HuH-7.5 (cell line): ENCODE data around the gene PACSIN2.
A peak's percentile ranks its signal among the peaks of the same experiment; 100 is the strongest.
"Not testable (repeated sequence)": the region's sequence is repeated elsewhere in the genome, so short reads cannot be mapped to it uniquely, and the experiment has no call there.

Source experiments
- DNase-seq: peaks from one replicate; pipeline ENCODE4 v3.0.0; 2011; ENCODE audit warnings: low spot score

The PACSIN2 gene

GRCh38 chr22:42945027-42945426 lies 69.9 kb downstream of the PACSIN2 start:
- DNase-seq: no peak

GRCh38 chr22:42944409-42944808 lies 70.5 kb downstream of the PACSIN2 start:
- no peak for DNase-seq

- no peak for DNase-seq
These were observed 71.0 kb downstream of the PACSIN2 start for GRCh38 chr22:42943981-42944380.

DNA sequence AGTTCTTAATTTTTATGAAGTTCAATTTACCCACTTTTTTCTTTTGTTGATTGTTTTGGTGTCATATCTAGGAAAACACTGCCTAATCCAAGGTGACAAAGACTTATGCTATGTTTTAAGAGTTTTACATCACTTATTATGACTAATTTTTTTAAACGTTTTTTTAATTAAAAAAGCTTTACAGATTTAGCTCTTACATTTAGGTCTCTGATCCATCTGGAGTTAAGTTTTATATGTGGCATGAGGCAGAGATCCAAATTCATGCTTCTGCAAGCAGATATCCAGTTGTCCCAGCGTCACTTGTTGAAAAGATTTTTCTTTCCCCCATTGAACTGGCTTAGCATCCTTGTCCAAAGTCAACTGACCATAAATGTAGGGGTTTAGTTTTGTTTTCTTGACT lies 72.6 kb downstream of the PACSIN2 start:
- no peak for DNase-seq

- peak; percentile 56 for DNase-seq
These were observed 74.9 kb downstream of the PACSIN2 start for GRCh38 chr22:42939941-42940653.

DNA sequence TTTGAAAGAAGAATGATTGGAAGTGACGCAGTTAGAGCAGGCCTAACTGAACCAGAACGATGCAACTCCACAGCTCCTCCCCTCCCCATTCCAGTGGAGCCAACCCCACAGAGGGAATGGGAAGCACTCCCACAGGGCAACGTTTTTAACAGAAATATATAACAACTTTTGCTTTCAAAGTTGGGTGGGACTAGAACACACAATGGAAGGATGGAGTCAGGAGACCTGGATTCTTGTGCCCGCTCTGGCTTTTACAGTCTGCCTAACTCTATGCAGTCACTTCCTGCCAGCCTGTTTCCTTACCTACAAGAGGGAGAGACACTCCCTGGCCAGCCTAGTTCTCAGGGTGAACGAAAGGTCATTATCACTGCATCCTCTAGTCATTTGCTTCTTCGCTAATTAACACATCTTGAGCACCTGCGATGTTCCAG lies 75.5 kb downstream of the PACSIN2 start:
- DNase-seq: no peak

DNA sequence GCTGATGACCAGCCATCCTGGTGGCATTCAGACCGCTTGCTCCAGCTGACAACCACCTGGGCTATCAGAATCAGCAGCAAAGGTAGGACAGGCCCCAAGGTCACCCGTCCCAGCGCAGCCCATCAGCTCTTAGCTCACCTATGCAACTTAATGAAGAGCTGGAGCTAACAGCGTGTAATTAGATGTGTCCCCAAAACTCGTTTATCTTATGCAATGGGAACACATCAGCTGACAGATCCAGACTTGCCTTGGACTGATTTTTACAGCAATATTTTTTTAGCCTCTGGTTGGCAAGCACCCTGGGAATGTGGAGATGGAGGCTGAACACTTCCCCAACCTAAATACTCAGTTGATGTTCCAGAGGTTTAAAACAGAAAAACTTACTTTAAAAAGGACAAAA lies 76.0 kb downstream of the PACSIN2 start:
- no peak for DNase-seq

DNA sequence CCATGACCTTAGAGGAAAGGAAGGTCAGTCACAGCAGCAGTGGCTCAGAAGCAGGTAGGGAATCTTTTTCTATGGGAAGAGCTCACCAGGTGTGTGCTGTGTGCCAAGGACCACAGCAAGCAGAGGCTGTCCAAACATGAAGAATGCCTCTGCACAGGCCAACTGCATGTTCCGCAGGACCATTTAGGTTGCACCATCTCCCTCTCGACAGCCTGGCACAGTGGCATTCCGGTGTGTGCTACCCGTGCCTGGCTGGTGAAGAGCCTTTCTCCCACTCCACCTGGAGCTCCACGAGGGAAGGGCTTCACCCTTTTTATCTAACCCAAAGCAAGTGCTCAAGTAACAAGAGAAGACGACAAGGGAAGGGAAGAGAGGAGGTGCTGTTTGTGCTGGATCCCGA lies 76.5 kb downstream of the PACSIN2 start:
- no peak for DNase-seq

GRCh38 chr22:42937164-42937843 lies 77.6 kb downstream of the PACSIN2 start:
- DNase-seq: no peak

- DNase-seq: not testable (repeated sequence)
These were observed 78.3 kb downstream of the PACSIN2 start for GRCh38 chr22:42936680-42937079.

DNA sequence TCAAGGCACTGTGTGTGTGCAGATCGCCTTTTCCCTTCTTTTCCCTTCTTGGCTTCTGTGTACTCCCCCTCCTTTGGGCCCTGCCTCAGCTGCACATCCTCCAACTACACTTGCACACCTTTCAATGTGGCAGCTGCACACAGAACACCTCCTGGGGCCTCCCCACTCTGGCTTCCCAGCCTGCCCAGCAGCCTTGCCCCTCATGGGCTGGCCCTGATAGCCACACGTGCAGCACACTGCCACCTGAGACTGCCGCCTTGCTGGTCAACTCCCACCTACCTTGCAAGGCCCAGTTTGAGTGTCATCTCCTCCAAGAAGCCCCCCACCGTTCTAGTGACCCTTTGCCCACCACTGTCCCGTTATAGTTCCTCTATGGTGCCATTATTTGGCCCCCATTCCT lies 80.6 kb downstream of the PACSIN2 start:
- DNase-seq: no peak

DNA sequence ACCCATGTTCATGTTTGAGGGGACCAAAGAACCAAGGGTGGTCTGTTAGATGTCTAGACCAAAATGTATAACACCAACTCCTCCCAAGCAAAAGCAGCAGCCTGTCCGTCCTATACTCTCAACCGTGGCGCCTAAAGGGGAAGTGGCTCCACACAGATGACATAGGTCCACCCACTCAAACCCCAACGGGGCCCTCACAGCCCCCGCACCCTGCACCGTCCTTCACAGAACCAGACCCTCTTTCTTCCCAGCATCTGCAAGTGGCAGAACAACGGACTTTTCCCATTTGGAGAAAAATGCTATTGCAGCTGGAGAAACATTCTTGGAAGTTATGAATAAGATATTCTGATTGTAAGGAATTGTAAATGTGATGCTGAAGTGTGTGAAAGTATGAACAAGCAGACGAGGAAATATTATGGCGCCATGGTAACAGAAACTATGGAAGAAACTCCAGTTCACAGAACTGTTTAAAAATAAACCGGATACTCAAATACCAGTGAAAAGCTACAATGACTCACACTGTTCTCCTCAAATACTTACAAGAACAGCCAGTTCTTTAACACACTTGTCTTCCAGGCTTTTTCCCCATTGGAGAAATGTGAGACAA lies 81.4 kb downstream of the PACSIN2 start:
- no peak for DNase-seq

- no peak for DNase-seq
These were observed 82.0 kb downstream of the PACSIN2 start for GRCh38 chr22:42932857-42933484.

DNA sequence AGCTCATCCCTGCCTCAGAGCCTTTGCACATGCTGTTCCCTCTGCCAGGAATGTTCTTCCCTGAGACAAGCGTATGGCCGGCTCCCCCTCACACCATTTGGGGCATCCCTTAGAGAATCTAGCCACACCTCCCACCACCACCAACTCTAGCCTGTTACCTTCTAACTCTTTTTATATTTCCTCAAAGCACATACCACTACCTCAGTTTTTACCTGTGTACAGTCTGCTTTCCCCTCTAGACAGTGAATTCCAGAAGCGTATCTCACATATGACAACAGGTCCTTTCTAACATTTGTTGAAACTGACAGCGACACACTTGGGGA lies 82.8 kb downstream of the PACSIN2 start:
- no peak for DNase-seq

DNA sequence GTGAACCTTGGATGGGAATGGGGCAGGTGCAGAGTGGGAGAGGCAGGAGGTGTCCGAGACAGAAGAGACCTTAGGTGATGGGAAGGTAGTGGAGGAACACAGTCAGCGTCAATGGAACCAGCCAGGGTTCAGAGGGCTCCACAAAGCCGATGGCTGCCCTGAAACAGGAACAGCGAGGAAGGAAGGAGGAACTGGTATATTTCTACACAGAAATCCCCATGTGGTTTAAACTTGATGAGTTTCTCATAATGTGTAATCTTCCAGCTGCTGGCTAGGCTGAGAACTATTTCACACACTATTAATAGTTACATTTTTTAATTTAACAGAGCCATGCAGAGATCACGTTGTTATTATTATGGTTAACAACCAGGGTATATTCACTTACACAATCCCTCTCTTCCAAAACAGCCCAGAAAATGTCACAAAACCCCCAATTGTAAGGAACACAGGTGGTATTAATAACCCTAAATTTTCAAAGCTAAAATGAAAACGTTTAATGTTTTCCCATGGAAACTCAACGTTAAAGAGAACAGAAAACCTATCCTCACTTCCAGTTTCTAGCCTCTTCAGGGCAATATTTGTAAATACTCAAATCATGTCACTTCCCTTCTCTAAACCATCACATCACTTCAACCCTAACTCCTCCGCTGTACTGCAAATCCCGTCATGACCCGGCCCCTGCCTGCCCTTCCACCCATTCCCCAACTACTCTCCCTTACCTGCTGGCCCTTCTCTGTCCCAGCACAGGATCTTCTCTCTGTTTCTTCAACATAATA lies 83.3 kb downstream of the PACSIN2 start:
- DNase-seq: no peak

GRCh38 chr22:42930810-42931420 lies 84.0 kb downstream of the PACSIN2 start:
- DNase-seq: no peak

- no peak for DNase-seq
These were observed 85.2 kb downstream of the PACSIN2 start for GRCh38 chr22:42929838-42930155.

DNA sequence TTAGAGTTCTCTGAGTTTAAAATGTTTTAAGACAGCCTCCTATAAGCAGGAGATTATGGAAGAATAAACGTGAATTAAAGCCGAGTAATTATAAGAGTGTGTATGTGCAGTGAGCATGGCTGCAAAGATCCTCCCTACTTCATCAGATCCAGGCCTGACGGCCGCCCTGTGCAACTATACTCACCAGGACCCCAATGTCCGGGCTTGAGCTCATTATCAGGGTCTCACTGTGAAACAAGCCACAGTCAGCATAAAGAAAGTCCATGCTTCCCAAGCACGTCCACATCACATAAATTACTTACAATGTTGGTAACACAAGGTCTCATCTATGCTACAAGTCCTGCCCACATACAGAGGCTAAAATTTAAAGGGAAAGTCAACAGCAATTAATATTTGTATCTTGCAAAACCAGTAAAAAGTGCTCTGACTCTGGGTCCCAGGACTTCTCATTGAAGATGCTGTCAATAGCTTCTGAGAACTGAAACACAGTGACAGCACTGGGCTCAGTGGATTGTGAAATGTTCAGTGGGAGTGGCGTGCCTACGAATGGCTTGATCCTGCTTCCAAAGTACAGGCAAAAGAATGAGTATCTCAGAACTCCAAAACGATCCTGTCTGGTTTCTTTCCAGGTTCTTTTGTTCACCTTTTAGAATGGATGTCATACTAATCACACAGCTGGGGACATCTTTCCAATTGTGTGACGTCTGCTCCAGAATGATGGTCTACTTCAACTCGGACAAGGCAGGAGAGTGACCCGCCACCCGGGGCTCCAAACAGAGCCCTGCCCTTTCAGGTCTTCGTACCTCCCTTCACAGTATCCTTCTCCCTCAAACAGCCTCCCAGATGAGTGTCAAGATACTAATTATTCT lies 85.7 kb downstream of the PACSIN2 start:
- no peak for DNase-seq

- no peak for DNase-seq
These were observed 87.0 kb downstream of the PACSIN2 start for GRCh38 chr22:42927966-42928365.

GRCh38 chr22:42926768-42927167 lies 88.2 kb downstream of the PACSIN2 start:
- no peak for DNase-seq

DNA sequence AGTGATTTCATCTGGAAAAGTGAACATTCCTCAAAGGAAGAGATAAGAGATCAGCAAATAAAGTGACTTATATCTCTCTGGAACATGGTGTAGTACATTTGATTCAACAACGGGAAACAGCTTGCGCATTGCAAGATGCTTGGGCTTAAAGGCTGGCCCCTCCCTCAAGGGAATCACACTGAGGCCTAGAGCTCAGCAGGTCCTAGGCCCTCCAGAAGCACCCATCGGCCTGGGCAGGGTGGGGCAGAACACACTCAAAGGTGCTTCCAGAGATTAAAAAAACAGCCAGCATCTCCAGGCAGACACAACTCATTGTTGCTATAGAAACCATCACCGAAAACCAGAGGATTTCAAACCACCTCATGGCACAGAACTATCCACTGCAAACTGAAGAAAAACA lies 88.8 kb downstream of the PACSIN2 start:
- no peak for DNase-seq
